GM12892 (cell line): ENCODE measurements around the gene SDCCAG8.

ENCODE experiments used
- DNase-seq: peaks from one replicate; pipeline ENCODE4 v3.0.0; 2011; ENCODE audit not compliant: insufficient read length
- FAIRE-seq: peaks from 2 replicates; lab custom pipeline; 2011; peaks lifted over from hg19 to GRCh38; lab: Jason Lieb, UNC
- POLR2A ChIP-seq: IDR thresholded peaks from 2 replicates; pipeline ENCODE4 v1.6.1; 2011; ENCODE audit warnings: low read depth, low read length, control low read depth
- POLR2AphosphoS5 ChIP-seq: IDR thresholded peaks from 2 replicates; pipeline ENCODE4 v1.6.1; 2011; ENCODE audit warnings: low read depth, low read length, control low read depth
- TAF1 ChIP-seq: IDR thresholded peaks from 2 replicates; pipeline ENCODE4 v1.6.1; 2011; ENCODE audit warnings: low read depth, mild to moderate bottlenecking, control low read depth, low read length, borderline replicate concordance

Gene SDCCAG8

DNA sequence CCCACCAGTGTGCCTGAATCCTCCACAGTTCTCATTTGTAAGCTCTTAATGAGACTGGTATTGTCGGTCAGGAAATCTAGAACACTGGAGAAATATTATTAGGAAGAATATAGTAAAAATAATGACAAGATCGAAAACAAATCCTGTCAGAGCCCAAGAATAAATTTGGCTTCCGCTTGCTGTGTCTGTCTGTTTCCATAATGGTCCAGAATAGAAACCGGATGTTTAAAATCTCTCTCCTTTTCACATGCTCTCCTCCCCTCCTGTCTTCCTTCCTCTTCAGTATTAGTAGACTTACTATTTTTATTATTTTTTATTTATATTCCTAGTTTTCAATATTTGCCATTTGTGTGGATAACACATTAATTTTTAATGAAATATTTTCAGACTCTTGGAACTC lies 187.7 kb downstream of the SDCCAG8 start:
- no peak for TF ChIP-seq POLR2AphosphoS5
- TF ChIP-seq POLR2A: no peak
- FAIRE-seq: no peak
- DNase-seq: no peak

DNA sequence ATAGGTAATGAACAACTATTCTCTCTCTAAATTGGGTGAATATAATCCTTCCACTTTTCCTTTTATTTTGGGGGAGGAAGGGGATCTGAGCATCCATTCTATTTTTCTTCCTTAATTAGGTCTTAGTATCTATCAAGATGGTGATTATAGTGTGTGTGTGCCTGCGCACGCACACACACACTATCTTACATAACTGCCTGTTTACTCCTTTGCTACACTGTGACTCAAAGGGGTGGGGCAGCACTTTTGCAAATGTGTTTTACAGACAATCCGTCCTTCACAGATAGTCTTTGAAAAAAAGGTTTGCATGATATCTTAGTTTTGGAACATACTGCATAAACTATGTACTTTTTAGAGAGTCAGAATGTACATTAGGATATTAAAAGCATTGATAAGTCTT lies 191.5 kb downstream of the SDCCAG8 start:
- no peak for TF ChIP-seq POLR2A
- no peak for TF ChIP-seq TAF1
- no peak for TF ChIP-seq POLR2AphosphoS5
- no peak for DNase-seq
- no peak for FAIRE-seq

DNA sequence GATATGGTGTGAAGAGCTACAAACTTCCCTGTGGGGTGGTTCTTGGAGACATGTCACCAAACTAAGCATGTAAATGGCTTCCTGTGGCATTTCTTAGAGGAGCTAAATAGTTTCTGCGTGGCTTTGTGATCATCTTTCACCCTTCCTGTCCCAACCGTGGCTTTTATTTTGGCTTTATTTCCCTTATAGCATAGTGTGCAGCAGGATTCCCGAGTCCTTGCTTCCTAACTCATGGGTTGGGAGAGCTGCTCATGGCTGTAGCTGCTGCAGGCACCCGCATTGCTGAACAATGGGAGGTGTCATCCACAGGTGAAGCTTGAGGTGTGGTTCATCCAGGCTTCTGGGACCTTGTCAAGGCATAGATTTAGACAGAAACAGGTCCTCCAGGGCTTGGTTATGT lies 192.0 kb downstream of the SDCCAG8 start:
- TF ChIP-seq TAF1: no peak
- no peak for TF ChIP-seq POLR2A
- DNase-seq (no peak), FAIRE-seq (no peak)

DNA sequence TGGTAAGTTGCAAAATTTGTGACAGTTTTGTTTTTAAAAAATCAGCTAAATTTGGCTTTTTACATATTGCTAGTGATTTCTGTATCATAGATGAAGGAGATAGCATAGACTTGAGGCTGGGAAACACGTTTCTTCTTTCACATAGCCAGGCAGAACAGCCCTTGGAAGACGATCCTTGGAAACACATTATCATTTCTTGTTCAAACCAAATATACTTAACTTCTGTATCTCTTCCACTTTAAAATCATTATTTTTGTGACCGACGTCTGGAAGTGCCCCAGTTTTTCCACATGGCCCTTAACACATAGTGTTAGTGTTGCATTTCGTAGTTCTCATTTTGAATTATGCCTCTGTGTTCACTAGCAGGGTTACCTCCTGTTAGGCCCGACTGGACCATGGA lies 193.5 kb downstream of the SDCCAG8 start:
- no peak for FAIRE-seq
- no peak for TF ChIP-seq TAF1
- no peak for TF ChIP-seq POLR2A
- no peak for TF ChIP-seq POLR2AphosphoS5
- DNase-seq: no peak

DNA sequence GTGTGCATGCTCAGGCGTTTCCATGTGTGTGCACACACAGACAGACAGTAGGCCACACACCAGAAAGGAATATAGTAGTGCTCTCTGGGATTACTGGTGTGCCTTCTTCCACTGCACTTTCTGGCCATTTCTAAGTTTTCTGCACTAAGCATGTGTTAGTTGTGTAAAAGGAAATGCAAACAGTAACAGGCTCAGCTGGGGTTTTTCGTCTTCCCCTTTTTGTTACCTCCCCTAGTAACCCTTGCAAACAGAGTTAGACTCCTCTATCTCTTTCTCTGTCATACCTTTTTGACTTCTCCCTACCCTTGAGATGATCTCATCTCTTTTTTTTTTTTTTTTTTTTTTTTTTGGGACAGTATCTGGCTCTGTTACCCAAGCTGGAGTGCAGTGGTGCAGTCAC lies 196.3 kb downstream of the SDCCAG8 start:
- DNase-seq: no peak
- TF ChIP-seq POLR2A (no peak), POLR2AphosphoS5 (no peak)
- FAIRE-seq: no peak

DNA sequence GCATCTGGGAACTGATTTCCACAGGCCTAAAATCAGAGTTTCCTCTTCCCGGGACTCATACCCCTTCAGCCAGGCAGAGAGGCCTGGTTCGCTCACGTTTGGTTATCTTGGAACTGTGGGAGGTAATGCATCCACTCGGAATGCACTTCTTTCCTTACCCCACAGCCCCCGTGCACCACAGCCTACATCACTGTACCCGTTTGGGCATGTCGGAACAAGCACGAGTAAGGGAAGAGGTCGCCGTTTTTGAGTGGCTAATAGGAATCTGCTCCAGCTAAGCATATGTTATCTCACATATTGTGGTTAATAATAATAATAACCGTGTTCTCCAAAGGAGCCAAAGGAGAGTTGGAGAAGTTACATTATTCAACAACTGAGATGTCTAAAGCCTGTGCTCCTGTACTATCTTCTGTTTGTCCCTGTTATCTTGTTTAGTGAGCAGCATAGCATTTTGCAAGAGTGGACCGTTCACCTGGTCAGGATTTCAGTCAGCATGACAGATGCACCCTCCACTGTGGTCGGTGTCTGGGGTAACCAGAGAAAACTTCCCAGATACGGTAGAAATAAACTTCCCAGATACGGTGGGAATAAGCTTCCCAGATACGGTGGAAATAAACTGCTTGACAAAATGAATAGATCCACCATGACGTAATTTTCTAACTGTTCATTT lies 198.6 kb downstream of the SDCCAG8 start:
- TF ChIP-seq POLR2A (no peak), POLR2AphosphoS5 (no peak), TAF1 (no peak)
- FAIRE-seq (no peak), DNase-seq (no peak)

DNA sequence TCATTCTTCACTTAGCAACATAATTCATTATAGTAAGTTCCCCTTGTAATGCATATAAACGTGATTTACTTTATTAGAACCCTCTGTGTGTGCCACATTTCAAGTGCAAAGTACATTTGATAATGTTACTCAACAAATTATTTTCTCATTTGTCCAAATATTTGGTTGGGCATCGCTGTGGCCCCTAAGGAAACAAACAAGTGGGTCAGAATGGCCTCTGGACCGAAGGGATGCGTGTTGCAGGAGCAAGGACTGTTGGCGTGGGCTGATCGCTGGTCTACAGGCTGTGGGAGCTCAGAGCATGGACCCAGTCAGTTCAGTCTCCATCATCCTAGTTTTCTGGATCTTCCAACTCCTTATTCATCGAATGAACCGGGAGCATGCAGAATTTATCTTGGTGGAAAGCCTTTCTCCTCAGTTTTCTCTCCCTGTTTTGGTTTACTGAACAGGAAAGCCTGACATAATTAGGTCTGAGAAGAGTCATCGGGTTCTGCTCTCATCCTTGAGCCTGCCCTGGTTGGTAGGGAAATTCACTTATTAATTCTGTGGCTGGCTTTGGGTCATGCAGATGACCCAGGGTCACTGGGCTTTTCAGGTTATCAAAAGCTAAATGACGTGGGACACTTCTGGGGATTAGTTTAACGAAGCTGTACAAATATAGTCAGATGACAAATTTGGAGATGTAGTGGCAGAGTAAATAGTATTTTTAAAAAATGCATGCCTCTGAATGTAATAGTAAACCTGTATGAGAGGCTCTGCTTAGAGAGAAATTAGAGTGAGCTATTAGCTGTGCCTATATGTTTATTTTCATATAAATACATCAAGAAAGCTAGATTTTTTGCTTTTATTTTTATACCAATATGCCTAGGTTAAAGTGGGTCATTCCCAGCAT lies 200.2 kb downstream of the SDCCAG8 start:
- no peak for TF ChIP-seq TAF1
- TF ChIP-seq POLR2A: no peak
- no peak for TF ChIP-seq POLR2AphosphoS5
- FAIRE-seq (no peak), DNase-seq (no peak)

DNA sequence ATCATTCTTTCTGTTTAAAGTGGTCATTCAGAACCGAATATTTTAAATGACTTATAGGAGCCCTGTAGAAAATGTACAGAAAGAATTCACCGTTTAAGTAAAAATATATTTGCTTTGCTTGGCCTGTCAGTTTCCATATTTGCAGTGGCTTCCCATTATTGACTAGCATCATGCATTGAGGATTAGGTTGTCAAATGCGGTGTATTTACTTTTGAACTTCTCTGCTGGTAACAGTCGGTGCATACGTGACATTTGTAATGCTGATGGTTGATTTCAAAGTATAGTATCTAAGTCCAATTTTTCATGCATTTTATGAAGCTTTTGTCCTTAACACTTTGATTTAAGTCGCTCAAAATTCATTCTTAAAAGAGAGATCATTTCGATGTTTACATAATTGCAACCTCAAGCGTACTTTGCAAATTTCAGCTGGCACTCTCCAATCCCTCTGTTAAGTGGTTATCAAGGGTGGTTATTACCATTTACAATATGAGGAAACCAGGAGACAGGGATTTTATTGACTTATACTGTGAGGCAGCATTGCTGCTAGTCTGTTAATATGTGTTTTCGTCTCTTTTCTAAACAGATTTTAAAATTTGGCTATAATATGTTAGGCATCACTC lies 201.6 kb downstream of the SDCCAG8 start:
- TF ChIP-seq TAF1 (no peak), POLR2AphosphoS5 (no peak), POLR2A (no peak)
- FAIRE-seq: no peak
- DNase-seq: no peak

DNA sequence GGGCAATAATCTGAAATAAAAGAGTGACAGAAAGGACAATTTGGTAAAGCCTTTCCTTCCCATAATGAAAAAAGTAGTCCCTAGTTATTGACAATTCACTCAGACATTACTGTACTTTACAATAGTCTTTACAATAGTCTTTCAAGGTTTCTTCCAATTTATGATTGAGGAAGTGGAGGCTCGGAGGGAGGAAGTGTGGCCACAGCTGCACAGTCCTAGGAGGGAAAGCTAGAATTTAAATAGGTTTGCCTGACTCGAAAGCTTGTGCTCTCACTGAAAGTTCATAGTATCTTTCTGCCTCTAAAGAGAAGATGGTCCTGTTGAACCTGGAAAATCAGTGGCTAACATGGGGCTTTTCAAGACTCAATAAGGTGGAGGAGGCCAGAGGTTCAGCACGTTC lies 203.2 kb downstream of the SDCCAG8 start:
- FAIRE-seq (no peak), DNase-seq (no peak)
- TF ChIP-seq POLR2A: no peak
- no peak for TF ChIP-seq TAF1
- no peak for TF ChIP-seq POLR2AphosphoS5

DNA sequence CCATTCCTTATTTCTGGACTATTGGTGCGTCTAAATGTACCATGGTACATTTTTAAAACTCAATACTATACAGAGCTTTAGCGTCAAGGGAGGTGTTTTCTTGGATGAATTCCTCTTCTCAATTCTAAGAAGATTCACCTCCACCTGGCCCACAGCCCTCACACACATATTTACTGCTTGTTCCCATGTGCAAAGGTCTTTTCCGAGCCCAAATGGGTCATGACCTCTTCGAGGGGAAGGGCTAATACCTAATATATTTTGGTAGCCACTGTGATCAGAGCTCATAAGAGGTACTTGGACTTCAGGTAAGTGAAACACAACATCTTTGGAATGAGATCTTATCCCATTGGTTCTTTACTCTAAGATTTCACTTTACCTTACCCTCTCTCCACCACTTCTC lies 205.9 kb downstream of the SDCCAG8 start:
- DNase-seq (no peak), FAIRE-seq (no peak)

DNA sequence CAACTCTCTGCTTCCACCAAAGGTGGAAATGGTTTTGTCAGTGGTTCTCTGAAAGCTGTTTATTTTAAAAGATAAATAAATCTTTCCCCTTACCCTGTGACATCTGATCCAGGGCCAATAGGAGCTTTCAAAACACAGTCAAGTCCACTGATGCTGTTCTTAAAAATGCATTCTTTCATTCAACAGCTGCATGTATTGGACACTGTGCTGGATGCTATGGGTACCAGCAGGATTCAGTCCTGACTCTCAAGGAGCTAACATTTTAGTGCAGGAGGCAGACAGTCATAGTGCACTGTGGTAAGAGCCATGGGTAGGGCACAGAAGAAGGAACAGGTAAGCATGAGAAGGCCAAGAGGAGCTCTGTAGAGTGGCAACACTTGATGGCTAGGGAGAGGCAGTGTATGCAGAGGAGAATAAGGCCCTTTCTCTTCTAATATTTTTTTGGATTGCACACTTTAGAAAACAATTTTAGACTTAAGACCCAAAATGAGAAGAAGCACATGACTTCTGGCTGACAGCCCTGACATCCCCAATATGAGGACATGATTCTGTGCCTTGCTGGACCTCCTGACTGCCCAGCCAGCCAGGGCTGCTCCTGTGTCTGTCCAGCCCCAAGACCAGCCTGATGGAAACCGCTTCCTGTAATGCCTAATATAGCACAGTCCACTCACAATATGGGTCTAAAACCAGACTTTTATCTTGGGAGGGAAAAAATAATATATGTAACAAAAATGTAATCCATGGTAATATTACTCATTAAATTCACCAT lies 207.3 kb downstream of the SDCCAG8 start:
- FAIRE-seq (no peak), DNase-seq (no peak)
- no peak for TF ChIP-seq TAF1
- no peak for TF ChIP-seq POLR2AphosphoS5
- no peak for TF ChIP-seq POLR2A

More for the DNA sequence above, 205.9 kb downstream of the SDCCAG8 start:
- TF ChIP-seq POLR2A (no peak), TAF1 (no peak), POLR2AphosphoS5 (no peak)
